Middle frontal gyrus (tissue), 1 donor: Measurements from ENCODE around the gene VANGL2.

Experiments used
- DNase-seq: peaks from one replicate; pipeline ENCODE4 v3.0.0-alpha.2; 2015; ENCODE audit warnings: low spot score; ENCODE audit errors: extremely low spot score

Gene VANGL2

DNA sequence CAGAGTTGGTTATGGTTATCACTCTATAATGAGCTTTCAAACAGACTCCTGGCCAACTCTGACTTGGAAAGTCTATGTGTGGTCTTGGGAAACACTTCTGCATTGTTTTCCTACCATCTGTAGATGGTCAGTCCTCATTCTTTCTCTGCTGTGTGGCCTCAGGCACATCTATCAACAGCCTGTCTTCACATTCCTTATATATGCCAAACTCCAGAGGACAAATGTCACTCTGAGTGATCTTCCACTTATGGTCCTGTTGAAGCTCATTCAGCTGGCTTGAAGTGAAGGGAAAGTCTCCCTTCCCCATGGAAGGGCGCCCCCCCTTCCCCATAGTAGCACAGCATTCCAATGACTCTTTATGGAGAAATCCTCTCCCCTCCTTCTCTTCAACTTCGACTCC lies 58.7 kb downstream of the VANGL2 start:
- DNase-seq = no peak

DNA sequence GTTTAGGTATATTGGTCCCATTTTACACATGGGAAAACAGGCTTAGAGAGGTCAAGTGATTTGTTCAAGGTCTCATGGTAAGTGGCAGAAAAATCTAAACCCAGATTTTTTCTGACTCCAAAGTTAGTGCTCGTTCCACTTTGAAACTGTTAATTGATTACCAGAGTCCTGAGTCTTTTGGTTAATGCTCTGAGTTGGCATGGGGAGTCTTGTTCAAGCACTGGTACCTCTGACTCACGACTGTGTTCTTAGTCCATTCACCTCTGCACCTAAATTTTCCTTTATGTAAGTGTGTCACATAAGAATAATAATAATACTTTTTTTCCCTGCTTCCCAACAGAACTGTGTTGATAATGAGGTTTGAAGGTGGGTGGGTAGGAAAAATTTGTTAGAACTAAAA lies 59.3 kb downstream of the VANGL2 start:
- DNase-seq = no peak

DNA sequence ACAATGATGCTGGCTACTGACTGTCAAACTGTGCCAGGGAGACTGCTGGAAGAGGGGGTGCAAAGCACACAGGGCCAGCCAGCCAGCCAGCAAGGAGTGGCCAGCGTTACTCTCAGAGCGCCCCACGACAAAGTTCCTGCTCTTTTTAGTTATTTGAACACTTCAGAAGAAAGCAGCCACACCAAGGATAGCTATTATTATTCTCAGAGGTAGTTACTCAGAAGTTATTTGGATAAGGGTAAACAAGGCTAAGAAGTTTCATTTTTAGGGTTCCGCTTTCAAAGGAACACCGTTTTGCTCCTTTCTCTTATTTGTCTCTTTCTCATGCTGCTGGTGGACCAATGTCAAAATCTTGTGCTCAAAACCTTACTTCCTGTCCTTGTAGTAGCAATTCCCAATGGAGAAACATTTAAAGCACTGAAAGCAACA lies 59.9 kb downstream of the VANGL2 start:
- no peak for DNase-seq

DNA sequence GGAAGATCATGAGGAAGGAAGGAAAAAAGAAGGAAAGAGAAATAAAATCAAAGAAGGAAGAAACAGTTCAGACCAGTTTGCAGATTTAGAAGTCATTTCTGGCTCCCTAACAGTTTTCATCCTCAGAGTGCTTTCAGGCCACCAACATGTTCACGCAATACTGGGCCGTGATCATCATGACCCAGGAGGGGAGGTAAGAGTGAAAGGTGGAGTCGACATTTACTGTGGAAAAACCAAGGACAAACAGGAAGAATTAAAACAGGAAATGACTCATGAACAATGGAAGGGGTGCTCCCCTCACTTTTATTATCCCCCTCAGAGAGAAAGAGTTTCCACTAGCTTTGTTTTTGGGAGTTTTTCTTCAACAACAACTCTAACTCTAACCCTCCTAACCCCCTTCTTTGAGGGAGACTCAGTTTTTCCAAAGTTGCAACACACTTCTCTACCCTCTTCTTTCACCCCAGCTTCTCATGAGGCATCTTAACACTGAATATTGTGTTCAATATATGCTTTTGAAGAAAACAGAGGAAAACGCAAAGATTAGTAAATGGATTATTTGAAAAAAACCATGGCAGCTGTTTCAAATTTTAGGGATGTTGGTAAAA lies 60.4 kb downstream of the VANGL2 start:
- no peak for DNase-seq

DNA sequence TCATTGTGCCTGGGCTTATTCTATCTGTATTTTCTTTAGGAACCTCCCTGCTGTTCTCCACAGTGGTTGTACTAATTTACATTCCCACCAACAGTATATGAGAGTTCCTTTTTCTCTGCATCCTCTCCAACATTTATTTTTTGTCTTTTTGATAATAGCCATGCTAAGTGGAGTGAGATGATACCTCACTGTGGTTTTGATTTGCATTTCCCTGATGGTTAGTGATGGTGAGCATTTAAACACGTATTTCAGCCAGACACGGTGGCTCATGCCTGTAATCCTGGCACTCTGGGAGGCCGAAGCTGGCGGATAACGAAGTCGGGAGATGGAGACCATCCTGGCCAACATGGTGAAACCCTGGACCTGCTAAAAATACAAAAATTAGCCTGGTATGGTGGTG lies 64.8 kb downstream of the VANGL2 start:
- no peak for DNase-seq

DNA sequence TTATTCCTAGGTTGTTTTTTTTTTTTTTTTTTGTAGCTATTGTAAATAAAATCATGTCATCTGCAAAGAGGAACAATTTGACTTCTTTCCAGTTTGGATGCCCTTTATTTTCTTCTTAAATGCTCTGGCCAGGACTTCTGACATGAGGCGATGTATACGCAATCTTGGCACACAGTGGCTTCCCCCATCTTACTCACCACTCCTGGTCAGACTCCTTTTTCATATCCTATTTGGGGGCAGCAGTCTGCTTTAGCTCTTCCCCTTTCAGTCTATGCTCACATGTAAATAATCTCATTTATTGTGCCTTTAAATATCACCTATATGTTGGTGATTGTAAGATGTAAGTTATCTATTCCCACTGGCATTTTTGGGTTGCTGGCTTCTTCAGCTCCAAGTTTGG lies 66.6 kb downstream of the VANGL2 start:
- no peak for DNase-seq

DNA sequence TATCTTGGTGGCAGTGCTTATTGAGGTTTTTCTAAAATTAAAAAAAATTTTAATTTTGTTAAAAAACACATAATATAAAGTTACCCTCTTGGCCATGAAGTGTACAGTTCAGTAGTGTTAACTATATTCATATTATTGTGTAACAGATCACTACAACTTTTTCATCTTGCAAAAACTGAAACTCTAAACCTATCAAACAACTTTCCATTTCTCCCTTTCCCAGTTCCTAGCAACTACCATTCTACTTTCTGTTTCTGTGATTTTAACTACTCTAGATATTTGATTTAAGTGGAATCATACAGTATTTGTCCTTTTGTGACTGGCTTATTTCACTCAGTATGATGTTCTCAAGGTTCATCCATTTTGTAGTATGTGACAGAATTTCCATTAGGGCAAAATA lies 67.2 kb downstream of the VANGL2 start:
- DNase-seq = no peak

DNA sequence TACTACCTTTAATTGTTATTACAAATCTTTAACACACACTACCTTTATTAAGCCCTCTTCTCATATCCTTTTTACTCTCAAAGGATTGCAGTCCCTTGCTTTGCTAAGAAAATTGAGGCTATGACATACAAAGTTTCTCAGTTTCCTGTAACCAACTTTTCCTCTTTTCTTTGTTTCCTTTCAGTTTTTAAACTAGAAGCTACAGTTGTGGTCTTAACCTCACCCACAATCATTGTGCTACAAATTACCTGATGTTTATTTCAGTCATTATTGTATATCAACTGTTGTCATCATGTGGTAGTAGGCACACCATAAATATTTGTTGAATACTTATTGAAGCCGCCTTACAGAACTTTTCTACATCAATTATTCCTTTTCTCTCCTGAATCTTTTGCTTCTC lies 70.9 kb downstream of the VANGL2 start:
- DNase-seq = no peak

DNA sequence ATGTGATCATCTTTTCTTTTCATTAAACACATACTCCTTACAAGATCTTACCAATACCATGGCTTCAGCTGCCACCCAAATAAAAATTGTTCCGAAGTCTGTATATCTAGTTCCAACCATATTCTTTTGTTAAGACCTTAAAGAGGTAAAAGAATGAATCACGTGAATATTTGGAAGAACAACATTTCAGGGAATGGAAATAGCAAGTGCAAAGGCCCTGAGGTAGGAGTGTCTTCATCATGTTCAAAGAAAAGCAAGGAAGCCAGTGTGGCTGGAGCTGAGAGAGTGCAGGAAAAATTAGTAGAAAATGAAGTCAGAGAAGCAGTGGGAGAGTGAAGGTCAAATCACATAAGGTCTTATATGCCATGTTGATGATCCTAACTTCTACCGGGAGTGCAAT lies 71.7 kb downstream of the VANGL2 start:
- no peak for DNase-seq

DNA sequence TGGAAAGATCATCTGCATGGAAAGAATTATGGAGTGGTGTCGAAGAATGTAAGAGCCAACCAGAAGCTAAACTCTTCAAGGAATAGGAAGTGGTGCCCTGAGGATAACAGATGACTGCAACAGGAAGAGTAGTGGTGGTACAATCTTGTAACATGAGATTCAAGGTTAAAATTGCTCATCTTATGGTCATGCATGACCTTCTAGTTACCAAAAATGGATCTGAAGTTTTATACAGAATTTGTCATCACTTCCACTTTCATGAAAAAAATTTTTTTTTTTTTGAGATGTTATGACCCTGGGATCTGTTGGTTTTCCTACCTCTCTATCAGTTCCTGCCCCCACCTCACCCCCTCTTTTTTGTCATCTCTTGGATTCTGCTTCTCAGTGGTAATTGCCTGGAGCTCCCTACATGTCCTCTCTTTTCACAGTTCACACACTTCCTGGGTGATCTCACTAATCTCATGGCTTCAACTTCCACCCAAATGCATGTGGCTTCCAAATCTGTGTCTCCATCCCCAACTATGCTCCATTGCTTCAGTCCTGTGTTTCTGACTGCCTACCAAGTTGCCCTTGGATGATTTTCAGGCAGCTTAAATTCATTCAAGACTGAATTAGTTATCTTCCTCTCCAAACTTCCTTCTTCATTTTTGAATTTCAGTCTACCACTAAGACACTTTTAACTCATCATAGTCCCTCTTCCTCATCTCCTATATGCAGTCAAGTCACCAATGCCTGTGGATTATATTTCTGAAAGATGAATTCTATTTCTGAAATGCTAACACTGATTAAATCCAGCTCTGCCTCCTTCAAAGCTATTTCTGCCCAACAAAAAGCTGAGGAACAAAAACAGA lies 74.3 kb downstream of the VANGL2 start:
- no peak for DNase-seq
